GM19468 (cell line): ENCODE data around the gene SLC6A6.

Source experiments
- ATAC-seq: cut with Tn5 transposase; IDR thresholded peaks from one replicate; pipeline ENCODE4 v1.9.1; 2021; ENCODE audit warnings: mild to moderate bottlenecking, moderate library complexity, moderate number of reproducible peaks; ENCODE audit not compliant: unreplicated experiment; ENCODE audit errors: extremely low read depth

SLC6A6 gene

DNA sequence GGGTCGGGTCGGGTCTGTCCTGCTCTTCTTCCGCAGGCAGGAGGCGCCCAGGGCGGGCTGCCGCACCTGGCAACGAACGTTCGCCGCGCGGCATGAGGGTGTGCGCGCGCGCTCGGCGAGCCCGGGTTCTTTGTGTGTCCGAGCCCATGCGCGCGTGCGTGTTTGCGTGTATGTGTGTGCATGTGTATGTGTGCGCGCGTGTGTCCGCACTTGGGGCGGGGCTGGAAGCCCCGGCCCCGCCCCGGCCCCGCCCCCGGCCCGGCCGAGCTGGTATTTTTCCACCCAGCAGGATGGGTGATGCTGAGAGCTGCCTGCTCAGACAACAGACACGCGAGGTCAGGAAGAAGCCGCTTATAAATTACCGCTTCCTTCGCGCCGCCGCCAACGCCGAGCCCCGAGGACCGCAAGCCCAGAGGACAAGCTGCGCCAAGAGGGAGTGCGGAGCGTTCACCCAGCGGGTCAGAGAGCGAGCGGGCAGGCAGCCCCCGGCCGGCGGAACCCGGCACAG lies at the start of gene SLC6A6:
SLC6A6 (plus strand) TSS at position 303 of the 508 bp plus-strand sequence. CDS start 41,029 bp downstream, outside the sequence.
- ATAC-seq = peak; percentile 74

DNA sequence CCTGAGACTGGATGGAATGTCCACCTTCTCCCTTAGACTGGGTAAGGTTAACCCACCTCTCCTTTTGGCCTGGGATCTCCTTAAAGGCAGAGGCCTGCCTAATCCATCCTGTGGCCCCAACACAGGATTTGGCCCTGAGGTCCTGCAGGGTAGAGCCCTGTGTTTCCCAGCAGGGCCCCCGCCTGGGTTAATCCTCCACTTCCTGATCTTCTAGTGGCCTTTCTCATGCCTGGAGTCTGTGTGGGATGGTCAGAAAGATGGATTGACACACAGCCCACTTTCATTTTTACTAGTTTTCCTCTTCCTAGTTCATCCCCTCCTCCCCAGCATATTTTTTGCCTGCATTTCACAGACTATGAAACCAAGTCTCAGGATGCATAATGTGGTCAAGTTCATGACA lies 48.9 kb upstream of the SLC6A6 start:
- ATAC-seq = no peak

- no peak for ATAC-seq
Measured at GRCh38 chr3:14357463-14357862, 44.9 kb upstream of the SLC6A6 start.

DNA sequence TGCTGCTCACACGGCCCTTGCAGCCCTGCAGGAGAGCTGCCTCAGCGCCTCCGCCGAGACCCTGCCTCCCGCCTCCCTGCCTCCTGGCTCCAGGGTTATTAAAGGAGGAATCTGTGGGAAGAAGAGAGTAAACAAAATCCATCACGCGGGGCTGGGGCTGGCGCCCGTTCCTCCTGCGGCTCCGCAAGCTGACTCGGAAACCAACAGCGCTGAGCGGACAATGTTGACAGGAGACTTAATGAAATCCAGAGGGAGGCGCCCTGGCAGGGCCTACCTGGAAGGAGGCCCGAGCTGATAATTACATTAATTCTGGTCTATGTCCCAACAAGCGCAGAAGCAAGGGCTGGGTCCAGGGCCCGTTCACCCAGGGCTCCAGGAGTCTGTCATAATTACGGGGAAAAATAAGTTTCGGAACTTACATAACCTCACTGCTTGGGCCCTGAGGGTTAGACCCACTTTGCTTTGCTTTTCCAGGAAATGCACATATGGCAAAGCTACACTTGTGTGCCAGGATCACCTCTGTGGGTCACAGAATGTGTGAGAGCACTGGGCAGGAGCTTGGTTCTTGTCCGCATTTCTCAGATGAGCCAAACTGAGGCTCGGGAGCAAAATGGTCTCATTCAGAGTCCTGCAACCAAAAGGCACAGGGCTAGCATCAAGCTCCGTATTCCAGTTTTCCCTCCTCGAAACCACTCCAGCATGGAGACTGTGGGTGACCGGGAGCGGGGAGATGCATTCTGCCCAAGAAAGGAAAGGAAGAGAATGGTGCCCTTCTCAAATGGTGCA lies 43.8 kb upstream of the SLC6A6 start:
- ATAC-seq = no peak

DNA sequence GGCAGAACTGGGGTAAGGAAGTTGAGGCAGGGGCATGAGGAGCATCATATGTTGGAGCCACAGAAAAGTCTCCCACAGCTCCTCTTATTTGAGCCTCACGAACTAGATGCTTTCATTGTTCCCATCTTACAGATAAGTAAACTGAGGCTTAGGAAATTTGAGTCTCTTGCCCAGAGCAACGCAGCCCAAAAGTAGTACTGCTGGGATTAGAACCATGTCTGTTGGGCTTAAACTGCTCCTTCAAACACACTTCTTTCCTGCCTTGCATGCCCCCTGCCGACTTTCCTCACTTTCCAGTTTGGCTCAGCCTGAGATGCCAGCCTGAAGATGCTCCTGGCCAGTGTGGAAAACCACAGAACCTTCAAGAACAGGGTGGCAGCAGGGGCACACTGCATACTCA lies 43.1 kb upstream of the SLC6A6 start:
- no peak for ATAC-seq

DNA sequence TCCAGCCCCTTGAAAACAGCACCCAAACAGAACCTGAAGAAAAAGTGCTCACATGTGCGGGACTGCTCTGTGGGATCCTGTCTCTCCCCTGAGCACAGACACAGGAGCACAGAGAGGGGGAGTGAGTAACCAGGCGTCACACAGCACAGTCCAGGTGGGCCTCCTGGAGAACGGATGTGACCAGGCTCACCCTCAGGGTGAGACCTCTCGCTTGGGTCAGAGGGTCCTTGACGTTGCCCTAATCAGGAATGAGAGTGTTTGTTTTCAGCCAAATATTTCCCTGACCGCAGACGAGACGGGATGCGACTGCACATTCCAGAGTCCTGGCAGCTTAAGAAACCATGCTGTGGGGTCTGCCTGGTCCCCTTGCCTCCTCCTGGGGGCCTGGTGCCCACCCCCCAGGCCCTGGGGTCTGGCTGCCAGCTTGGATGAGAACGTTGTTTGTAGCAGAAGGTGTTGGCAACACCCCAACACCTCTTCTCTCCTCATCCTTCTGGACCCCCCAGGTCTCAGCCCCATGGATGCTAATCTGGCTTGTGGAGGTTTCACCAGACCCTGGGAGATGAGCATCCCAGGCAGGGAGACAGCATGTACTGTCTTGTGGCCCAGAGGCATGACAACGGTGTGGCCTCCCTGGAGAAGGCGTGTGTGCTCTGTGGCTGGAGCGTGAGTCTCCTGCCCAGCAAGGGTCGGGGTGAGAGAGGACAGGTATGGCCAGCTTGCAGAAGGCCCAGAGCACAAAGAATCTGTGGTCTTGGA lies 42.1 kb upstream of the SLC6A6 start:
- ATAC-seq = no peak

DNA sequence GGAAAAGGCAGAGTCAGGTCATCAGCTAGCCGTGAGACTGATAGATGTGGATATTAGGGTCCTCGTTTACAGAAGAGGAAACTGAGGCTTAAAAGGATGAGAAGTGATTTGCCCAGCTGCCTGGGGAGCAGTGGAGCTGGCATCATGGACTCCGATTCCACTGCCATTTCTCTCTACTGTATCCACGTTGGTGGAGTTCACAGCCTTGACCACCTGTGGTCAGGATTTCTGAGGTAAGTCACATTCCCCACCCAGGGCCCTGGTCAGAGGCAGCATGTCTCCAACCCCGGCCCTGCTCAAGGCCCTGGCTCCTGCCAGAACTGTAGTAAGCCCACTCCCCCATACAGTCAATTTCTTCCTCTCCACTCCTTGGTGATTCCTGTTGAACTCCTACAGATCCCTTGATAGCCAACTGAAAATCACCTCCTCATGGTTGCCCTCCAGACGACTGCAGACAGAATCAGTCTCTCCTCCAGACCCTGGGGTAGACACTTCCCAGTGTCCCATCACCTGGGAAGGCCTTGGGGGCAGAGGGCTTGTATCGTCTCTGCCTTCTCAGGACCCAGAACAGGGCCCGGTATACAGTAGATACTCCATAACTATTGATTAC lies 41.2 kb upstream of the SLC6A6 start:
- no peak for ATAC-seq

GRCh38 chr3:14362890-14363289 lies 39.5 kb upstream of the SLC6A6 start:
- ATAC-seq = no peak

GRCh38 chr3:14363379-14363778 lies 39.0 kb upstream of the SLC6A6 start:
- ATAC-seq = no peak

- no peak for ATAC-seq
Measured at GRCh38 chr3:14363991-14364390, 38.4 kb upstream of the SLC6A6 start.

- no peak for ATAC-seq
Measured at GRCh38 chr3:14364580-14365292, 37.7 kb upstream of the SLC6A6 start.

GRCh38 chr3:14366248-14366647 lies 36.2 kb upstream of the SLC6A6 start:
- no peak for ATAC-seq

- no peak for ATAC-seq
Measured at GRCh38 chr3:14366915-14367823, 35.2 kb upstream of the SLC6A6 start.

GRCh38 chr3:14368146-14368545 lies 34.3 kb upstream of the SLC6A6 start:
- no peak for ATAC-seq

GRCh38 chr3:14368885-14369284 lies 33.5 kb upstream of the SLC6A6 start:
- no peak for ATAC-seq

DNA sequence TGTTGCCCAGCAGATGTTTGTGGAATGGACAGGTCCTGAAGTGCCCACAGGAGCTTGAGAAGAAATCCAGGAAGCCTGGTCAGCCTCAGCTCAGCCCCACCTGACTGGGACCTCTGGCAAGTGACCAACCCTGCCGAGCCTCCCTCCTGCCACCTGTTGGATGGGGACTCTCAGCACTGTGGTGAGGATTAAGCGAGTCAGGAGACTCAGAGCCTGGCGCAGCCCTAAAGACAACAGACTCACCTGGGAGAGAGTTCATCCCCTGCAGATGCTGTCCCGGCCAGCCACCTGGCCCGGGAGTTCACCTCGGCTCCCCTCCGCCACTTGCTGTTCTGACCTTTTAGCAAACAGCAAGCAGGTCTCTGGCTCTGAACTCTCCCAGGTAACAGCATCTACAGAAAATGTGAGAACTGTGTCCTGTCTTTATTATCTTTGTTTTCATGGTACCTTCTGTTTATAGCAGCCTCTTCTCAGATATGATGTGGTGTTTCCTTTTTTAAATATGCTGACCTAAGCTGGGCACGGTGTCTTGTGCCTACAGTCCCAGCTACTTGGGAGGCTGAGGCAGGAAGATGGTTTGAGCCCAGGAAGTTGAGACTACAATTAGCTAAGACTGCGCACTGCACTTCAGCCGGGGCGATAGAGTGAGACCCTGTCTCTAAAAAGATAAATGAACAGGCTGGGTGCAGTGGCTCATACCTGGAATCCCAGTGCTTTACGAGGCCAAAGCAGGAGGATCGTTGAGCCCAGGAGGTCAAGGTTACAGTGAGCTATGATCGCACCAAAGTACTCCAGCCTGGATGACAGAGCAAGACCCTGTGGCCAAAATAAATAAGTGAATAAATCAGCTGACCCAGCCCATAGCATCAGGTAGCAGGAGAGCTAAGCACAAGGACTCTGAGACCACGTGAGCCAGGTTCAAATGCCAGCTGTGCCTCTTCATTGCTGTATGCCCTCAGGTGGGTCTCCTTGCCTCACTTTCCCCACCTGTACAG lies 32.4 kb upstream of the SLC6A6 start:
- no peak for ATAC-seq

DNA sequence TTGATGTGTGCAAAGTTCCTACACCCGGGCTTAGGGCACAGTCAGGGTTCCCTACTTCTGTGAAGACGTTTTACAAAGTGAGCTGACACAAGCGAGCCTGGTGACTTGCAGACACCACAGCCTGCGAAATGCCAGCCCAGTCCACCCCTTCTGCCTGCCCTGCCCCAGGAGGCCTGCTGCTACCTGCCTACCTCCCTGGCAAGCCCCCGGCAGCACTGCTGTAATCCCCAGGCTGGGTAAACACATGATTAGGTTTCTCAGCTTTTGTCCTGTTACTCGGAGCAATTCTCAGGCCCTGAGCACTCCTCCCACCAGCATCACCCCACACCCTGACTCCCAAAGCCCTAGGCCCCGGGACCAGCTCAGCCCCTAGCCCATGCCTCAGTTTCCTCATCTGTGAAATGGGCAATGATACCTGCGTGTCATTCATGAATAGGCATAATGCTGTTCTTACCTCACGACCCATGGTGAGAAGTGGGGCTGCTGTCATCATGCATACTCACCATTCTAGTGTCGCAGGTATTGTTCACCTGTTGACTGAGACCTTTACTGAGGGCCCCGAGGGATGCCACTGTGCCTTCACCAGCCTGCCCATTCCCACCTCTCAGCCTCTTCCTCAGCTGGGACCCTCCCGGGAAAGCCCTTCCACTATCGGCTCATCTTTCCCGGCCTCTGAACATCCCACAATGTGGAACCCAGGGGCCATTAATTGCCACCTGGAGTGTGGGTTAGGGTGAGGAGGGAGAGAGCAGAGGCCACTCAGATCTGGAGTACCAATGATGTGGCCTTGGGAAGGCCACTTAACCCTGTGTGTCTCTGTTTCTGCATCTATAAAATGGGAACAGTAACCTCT lies 31.5 kb upstream of the SLC6A6 start:
- ATAC-seq = no peak
